ENCODE measurements around the gene MSRB2. TPM values are rescaled to one million over a fixed set of nuclear protein-coding genes. Genes with fewer than 3 reads are reported as not detected.

MSRB2 gene
- total RNA-seq = 10 to 100 TPM; 11.1 to 12.1 TPM

GRCh38 chr10:23095404-23095965 is at the start of gene MSRB2:
MSRB2 (plus strand) TSS chr10:23095579; CDS start chr10:23095609, 30 bp downstream.
- peaks cover 17% of the 10 kb centered on the region for H3K4me1 Mint-ChIP-seq
- peaks cover 12% of the 10 kb centered on the region for H3K27me3 Mint-ChIP-seq
- H3K4me3 Mint-ChIP-seq = peak within 1 kb of the TSS; percentile 97
- peak within 1 kb of the TSS; percentile 88 for H3K27ac Mint-ChIP-seq
- POLR2A ChIA-PET = no interaction called here
- DNase-seq (peak; percentile 77), ATAC-seq (ENCODE audit: low read depth) (peak; percentile 78)
- H3K36me3 Mint-ChIP-seq = no peaks in the 10 kb centered on the region
- H3K9me3 Mint-ChIP-seq = peaks cover 2% of the 10 kb centered on the region

- POLR2A ChIA-PET = no interaction called here
- no peak for DNase-seq
- peaks cover 4% of the 10 kb centered on the region for H3K27me3 Mint-ChIP-seq
- no peaks in the 10 kb centered on the region for H3K4me1 Mint-ChIP-seq
- no peak overlapping the region for H3K4me3 Mint-ChIP-seq
- no peaks in the 10 kb centered on the region for H3K9me3 Mint-ChIP-seq
- no peak for ATAC-seq (ENCODE audit: low read depth)
- no peak overlapping the region for H3K27ac Mint-ChIP-seq
- H3K36me3 Mint-ChIP-seq = no peaks in the 10 kb centered on the region
Measured at GRCh38 chr10:23046027-23046426, 49.4 kb upstream of the MSRB2 start.

GRCh38 chr10:23047201-23048050 is 48.0 kb upstream of the MSRB2 start:
- Mint-ChIP-seq H3K27ac (no peak overlapping the region), H3K9me3 (no peaks in the 10 kb centered on the region), H3K4me3 (no peak overlapping the region), H3K27me3 (peaks cover 2% of the 10 kb centered on the region), H3K4me1 (no peaks in the 10 kb centered on the region), H3K36me3 (no peaks in the 10 kb centered on the region)
- ATAC-seq (ENCODE audit: low read depth) (no peak), DNase-seq (no peak)
- POLR2A ChIA-PET = no interaction called here

GRCh38 chr10:23048191-23048590 is 47.2 kb upstream of the MSRB2 start:
- Mint-ChIP-seq H3K27ac (no peak overlapping the region), H3K27me3 (peaks cover 1% of the 10 kb centered on the region), H3K36me3 (no peaks in the 10 kb centered on the region), H3K9me3 (no peaks in the 10 kb centered on the region), H3K4me1 (no peaks in the 10 kb centered on the region), H3K4me3 (no peak overlapping the region)
- ATAC-seq (ENCODE audit: low read depth) (no peak), DNase-seq (no peak)
- POLR2A ChIA-PET = no interaction called here

- Mint-ChIP-seq H3K9me3 (no peaks in the 10 kb centered on the region), H3K36me3 (no peaks in the 10 kb centered on the region), H3K27ac (no peak overlapping the region), H3K4me1 (no peaks in the 10 kb centered on the region), H3K4me3 (no peak overlapping the region), H3K27me3 (peaks cover 4% of the 10 kb centered on the region)
- DNase-seq (no peak), ATAC-seq (ENCODE audit: low read depth) (no peak)
- POLR2A ChIA-PET = no interaction called here
Measured at GRCh38 chr10:23051278-23051677, 44.1 kb upstream of the MSRB2 start.

GRCh38 chr10:23051855-23052331 is 43.5 kb upstream of the MSRB2 start:
- H3K36me3 Mint-ChIP-seq = no peaks in the 10 kb centered on the region
- POLR2A ChIA-PET = no interaction called here
- no peak overlapping the region for H3K27ac Mint-ChIP-seq
- no peaks in the 10 kb centered on the region for H3K9me3 Mint-ChIP-seq
- no peaks in the 10 kb centered on the region for H3K4me1 Mint-ChIP-seq
- H3K27me3 Mint-ChIP-seq = peaks cover 8% of the 10 kb centered on the region
- DNase-seq (no peak), ATAC-seq (ENCODE audit: low read depth) (no peak)
- H3K4me3 Mint-ChIP-seq = no peak overlapping the region

GRCh38 chr10:23053036-23053435 is 42.3 kb upstream of the MSRB2 start:
- POLR2A ChIA-PET = no interaction called here
- H3K4me3 Mint-ChIP-seq = no peak overlapping the region
- H3K4me1 Mint-ChIP-seq = no peaks in the 10 kb centered on the region
- DNase-seq (no peak), ATAC-seq (ENCODE audit: low read depth) (no peak)
- no peaks in the 10 kb centered on the region for H3K36me3 Mint-ChIP-seq
- no peaks in the 10 kb centered on the region for H3K9me3 Mint-ChIP-seq
- H3K27ac Mint-ChIP-seq = no peak overlapping the region
- peaks cover 8% of the 10 kb centered on the region for H3K27me3 Mint-ChIP-seq

- no peak overlapping the region for H3K27ac Mint-ChIP-seq
- ATAC-seq (ENCODE audit: low read depth) = no peak
- no peaks in the 10 kb centered on the region for H3K4me1 Mint-ChIP-seq
- DNase-seq = no peak
- no peaks in the 10 kb centered on the region for H3K9me3 Mint-ChIP-seq
- H3K27me3 Mint-ChIP-seq = peaks cover 12% of the 10 kb centered on the region
- POLR2A ChIA-PET = no interaction called here
- H3K36me3 Mint-ChIP-seq = no peaks in the 10 kb centered on the region
- H3K4me3 Mint-ChIP-seq = no peak overlapping the region
Measured at GRCh38 chr10:23055424-23056185, 39.8 kb upstream of the MSRB2 start.

- H3K4me1 Mint-ChIP-seq = no peaks in the 10 kb centered on the region
- POLR2A ChIA-PET = no interaction called here
- no peak for ATAC-seq (ENCODE audit: low read depth)
- H3K4me3 Mint-ChIP-seq = no peak overlapping the region
- H3K9me3 Mint-ChIP-seq = no peaks in the 10 kb centered on the region
- no peak for DNase-seq
- H3K36me3 Mint-ChIP-seq = no peaks in the 10 kb centered on the region
- peaks cover 16% of the 10 kb centered on the region for H3K27me3 Mint-ChIP-seq
- no peak overlapping the region for H3K27ac Mint-ChIP-seq
Measured at GRCh38 chr10:23056186-23056579, 39.2 kb upstream of the MSRB2 start.

- POLR2A ChIA-PET = no interaction called here
- no peaks in the 10 kb centered on the region for H3K36me3 Mint-ChIP-seq
- no peak overlapping the region for H3K27ac Mint-ChIP-seq
- no peaks in the 10 kb centered on the region for H3K4me1 Mint-ChIP-seq
- ATAC-seq (ENCODE audit: low read depth) = no peak
- no peak overlapping the region for H3K4me3 Mint-ChIP-seq
- DNase-seq = no peak
- H3K9me3 Mint-ChIP-seq = no peaks in the 10 kb centered on the region
- peaks cover 19% of the 10 kb centered on the region for H3K27me3 Mint-ChIP-seq
Measured at GRCh38 chr10:23058366-23058765, 37.0 kb upstream of the MSRB2 start.

GRCh38 chr10:23060918-23061317 is 34.5 kb upstream of the MSRB2 start:
- no peaks in the 10 kb centered on the region for H3K4me1 Mint-ChIP-seq
- no peaks in the 10 kb centered on the region for H3K9me3 Mint-ChIP-seq
- no peak for DNase-seq
- ATAC-seq (ENCODE audit: low read depth) = no peak
- no peaks in the 10 kb centered on the region for H3K36me3 Mint-ChIP-seq
- no peak overlapping the region for H3K4me3 Mint-ChIP-seq
- POLR2A ChIA-PET = no interaction called here
- H3K27me3 Mint-ChIP-seq = peaks cover 17% of the 10 kb centered on the region
- H3K27ac Mint-ChIP-seq = no peak overlapping the region

- POLR2A ChIA-PET = no interaction called here
- Mint-ChIP-seq H3K9me3 (no peaks in the 10 kb centered on the region), H3K4me3 (no peak overlapping the region), H3K36me3 (no peaks in the 10 kb centered on the region), H3K27ac (no peak overlapping the region), H3K4me1 (peaks cover 2% of the 10 kb centered on the region), H3K27me3 (peaks cover 11% of the 10 kb centered on the region)
- DNase-seq = no peak
- ATAC-seq (ENCODE audit: low read depth) = no peak
Measured at GRCh38 chr10:23063045-23063972, 32.1 kb upstream of the MSRB2 start.
